GM21723 (cell line): ENCODE measurements around the gene RASL10A.

Experiments
- ATAC-seq: cut with Tn5 transposase; IDR thresholded peaks from one replicate; pipeline ENCODE4 v1.9.1; 2021; ENCODE audit warnings: mild to moderate bottlenecking, moderate library complexity; ENCODE audit not compliant: unreplicated experiment

Gene RASL10A

DNA sequence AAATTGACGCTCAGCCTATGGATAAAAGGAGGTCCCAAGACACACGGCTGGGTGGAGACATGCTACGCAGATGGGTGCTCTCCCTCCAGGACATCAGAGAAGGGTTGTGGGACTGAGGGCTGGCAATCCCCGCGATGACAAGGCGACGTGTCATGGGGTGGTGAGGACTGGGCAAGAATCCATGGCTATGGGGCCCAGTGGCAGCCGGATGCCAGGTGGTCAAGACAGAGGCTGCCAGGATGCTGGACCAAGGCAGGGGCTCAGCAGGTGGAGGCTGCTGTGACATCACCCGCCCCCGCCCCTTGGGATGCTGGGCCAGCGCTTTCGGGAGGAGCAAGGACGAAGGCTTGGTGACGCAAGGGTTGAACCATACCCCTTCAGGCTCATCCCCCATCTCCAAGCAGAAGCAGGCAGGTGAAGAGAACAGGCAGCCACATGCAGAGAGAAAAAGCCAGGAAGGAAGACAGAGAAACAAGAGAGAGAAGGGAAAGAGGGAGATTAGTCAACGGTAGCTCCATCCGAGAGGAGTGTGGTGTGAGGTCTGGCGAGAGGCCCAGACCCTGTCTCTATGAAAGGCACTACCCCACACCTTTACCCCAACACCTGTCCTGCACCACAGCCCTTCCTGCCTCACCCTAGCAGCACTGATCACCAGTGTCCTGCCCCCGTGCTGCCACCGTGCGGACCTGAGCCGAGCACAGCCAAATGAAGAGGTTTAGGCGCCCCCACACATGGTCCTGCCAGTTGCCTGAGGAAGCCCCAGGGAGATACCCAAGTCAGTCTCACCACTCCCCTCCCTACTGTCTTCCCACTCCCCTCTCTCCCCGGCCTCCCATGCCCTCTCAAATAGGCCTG, 24.1 kb upstream of the RASL10A start:
- ATAC-seq, result no peak

DNA sequence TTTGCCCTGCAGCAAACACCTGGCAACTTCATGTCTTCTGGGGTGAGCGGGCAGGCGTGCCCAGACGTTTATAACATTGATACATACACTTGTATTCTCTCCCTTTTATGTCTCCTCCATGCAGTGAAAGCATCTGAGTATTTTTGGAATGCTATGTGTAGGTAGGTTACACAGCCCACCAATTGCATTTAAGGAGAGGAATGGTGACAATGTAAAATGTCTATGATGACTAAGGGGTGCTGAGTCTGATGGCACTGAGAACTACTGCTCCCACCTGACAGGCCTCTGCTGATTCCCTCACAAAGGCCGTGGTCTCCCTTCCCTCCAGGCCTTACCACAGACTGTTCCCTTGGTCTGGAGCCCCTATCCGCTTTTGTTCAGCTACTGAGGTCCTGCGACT, 22.9 kb upstream of the RASL10A start:
- no peak for ATAC-seq

DNA sequence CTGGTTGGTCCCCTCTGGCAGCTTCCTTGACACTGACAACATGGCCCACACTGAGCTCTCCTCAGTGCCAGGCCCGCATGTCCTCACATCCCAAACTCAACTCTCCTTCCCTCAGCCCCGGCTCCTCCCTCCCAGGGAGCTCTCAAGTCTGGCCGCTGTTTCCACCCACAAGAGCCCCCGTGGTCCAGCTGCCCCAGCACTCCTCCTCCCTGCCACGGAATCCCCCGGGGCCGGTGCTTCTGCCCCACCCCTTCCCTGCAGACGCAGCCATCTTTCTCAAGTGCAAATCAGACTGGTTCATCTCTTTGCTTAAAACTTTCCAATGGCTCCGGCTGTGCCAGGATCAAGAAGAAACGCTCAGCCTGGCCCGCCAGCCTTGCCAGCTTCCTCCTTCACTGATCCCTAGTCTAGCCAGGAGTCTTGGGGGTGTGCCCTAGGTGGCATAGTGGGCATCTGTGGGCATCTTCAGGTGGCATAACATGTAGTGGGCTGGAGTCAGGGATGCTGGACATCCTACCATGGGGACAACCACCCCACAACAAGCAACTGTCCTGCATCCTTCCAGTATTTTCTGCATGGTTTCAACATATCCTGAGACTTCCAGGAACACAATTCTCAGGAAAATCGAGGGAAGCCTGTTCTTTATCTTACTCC, 22.3 kb upstream of the RASL10A start:
- ATAC-seq, result no peak

DNA sequence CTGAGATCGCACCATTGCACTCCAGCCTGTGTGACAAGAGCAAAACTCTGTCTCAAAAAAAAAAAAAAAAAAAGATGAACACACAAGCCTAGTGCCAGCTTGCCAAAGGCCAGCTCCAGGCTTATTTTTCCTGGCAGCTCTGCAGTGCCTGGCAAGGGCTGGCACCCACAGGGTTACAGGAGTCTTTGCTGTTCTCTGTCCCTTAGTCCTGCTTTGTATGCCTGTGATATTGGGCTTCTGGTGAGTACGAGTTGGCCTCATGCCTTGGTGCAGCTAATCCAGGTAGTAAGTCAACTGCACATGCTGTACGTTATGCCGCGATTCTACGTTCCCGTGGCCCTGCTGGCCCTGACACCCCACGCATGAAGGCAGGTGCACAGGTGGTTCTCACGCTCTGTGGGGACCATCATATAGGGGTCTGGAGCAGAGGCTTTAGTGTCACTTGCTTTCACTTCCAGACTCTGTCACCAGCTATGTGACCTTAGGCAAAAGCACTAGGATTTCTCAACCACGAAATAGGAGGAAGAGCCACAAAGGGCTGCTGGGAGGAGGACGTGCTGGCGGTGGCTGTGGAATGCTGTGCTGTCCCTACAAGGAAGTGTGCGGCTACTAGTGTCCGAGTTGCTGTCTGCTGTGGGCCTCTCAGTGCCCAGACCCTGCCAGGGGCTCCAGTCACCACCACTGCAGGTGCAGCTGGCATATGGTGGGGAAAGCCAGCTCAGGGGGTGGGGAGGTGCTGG, 21.4 kb upstream of the RASL10A start:
- ATAC-seq, result no peak

DNA sequence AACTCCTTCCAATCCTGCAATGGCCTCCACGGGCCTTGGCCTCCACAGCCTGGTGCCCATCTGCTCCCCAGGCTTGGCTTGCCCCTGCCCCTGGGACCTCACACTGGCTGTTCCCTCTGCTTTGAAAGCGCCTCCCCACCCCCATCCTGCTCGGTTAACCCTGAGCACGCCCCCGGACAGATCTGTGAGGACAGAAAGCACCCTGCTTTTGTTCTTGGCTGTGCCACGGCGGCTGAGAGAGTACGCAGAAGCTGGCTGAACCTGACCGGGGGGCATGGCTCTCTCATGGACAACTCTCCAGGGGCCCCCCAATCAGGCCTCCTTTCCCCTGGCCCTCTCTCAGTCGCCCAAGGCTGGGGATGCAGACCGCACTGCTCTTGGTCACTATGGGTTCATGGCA, 20.2 kb upstream of the RASL10A start:
- no peak for ATAC-seq

DNA sequence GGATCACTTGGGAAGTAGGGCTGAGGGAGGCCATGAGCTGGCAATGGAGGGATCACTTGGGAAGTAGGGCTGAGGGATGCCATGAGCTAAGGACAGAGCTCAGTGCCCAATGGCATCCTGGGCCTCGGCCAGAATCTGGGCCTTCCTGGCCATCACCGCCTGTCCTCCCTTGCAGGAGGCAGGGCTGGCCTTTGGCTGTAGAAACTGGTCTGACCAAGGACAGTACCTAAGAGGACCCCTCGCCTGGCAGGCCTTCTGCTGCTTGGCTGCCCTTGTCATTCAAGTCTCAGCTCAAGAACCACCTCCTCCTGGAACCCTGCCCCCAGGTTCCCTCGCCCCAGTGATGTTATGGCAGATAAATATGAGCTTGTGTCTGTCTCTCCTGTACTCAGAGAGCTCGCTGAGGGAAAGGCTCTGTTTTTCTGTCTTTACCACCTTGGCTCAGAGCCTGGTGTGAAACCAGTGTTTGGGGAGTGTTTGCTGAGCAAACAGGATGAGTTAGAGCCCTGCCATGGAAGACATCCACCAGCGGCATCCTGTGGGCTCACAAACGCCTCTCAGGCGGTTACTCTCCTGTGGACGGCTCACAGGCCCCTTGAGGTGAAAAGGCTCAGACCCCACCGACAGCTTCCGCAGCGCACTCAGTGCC, 19.3 kb upstream of the RASL10A start:
- ATAC-seq, result no peak

DNA sequence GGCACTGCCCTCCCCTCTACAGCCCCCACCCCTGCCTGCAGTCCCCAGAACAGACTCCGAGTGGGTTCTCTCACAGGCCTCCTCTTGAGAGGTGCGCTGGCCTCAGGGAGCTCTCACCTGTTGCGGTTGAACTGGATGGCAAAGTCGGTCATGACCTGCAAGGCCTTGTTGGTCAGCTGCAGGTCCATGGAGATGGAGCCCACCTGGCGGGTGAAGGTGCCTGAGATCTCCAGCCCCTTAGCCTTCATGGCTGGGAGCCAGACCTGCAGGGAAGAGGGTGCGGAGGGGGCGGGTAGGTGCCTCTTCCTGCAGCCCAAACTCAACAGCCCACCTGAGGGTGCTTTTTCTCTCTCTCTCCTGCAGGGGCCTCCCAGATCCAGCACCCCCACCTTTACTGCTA, 18.7 kb upstream of the RASL10A start:
- ATAC-seq, result no peak

DNA sequence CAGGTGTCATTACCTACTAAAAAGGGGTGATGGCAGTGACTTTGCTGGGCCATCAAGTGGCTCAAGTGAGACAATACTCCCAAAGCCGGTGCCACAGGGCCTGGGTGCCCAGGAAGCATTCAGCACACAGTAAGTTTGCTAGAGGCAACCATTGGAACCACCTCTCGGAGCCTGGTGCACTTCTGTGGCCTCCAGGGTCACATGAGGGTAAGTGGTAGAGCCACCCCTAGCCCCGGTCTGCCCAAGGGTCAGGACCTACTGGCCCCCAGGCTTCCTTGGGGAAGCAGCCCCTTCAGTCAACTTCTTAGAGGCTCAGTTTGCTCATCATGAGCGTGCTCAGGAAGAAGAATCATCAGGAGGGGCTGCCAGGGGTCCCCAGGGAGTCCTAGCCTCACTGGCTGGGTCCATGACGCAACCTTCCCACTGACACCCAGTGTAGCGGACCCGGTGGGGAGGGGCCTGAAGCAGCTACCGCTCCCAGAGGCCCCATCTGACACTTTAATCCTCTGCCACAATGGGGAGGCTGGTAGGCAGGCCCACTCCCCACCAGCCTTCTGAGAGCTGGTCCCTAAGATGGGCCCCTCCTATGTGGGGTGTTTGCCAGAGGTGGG, 17.5 kb upstream of the RASL10A start:
- no peak for ATAC-seq

DNA sequence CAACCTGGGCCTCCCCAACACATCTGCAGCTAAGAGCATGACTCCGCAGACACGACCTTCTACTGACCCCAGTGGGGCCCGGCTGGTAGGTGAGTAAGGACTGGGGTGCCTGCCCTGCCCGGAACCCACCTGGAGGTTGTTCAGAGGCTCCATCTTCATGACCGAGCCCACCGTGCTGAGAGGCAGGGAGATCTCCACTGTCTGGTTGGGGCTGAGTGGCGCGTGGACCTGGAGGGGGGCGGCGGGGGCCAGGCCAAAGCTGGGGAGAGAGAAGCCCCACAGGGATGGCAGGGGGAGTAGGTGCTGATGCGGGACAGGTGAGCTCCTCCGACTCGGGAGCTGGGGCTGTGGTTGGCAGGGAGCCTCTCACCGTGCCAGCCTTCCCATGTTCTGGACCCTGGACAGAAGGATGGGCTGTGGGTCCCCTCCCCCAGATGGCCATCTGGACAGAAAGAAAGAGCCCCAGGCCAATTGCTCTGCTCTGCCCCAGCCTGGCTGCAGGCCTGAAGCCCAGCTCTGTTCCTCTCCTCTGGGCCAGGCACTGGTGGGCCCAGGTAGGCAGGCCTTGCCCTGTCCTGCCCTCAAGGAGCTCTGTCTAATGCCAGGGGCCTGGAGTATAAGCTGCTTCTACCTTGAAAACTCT, 16.3 kb upstream of the RASL10A start:
- ATAC-seq, result no peak

DNA sequence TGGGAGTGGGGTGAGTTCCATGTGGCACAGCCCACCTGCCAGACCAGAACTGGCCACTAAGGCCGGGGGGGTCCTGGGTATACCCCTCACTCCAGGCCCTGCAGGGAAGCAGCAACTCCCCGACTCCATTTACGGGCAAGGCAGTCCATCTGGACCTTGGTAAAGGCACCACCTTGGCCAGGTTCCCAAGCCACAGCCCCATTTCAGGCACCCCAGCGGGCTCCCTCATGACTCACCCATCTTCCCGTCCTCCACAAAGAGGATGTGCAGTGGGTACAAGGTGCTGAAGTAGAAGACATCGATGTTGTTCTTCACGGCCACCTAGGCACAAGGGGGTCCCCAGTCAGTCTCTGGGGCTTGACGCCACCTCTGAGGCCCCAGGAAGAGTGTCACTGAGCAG, 15.7 kb upstream of the RASL10A start:
- no peak for ATAC-seq

DNA sequence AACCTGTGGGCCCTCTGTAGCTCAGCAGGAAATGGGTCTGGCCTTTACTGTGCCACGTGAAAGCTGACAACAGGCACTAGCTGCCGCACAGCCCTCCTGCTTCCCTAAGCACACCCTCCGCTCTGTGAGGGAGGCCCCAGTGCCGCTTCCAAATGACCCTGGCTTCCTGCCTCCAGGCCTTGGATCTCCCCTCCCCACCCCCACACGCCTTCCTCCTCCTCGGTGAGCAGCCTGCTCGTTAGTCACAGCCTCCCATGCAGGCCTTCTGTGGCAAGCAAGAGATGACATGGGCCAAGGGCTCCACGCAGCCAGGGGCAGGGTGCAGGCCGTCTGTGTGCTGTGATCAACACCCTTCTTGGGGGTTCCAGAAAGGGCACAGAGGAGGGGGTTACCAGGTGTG, 15.3 kb upstream of the RASL10A start:
- ATAC-seq, result no peak

DNA sequence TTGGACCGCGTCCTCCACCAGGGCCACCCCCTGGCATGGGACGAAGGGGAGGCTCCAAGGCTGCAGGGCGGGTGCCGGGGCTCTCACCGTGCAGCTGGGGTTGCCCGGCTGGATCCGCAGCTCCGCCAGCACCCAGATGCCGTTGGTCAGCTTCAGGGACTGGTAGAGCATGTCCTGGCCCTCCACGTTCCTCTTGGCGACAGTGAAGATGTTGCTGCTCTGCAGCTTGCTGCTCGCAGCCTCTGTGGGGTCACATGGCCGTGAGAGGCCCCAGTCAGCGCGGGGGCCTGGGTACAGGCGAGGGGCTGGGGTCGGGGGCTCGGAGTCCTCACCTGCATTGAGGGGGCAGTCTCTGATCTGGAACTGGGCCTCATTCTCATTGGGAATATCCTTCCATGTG, 14.8 kb upstream of the RASL10A start:
- ATAC-seq, result no peak

DNA sequence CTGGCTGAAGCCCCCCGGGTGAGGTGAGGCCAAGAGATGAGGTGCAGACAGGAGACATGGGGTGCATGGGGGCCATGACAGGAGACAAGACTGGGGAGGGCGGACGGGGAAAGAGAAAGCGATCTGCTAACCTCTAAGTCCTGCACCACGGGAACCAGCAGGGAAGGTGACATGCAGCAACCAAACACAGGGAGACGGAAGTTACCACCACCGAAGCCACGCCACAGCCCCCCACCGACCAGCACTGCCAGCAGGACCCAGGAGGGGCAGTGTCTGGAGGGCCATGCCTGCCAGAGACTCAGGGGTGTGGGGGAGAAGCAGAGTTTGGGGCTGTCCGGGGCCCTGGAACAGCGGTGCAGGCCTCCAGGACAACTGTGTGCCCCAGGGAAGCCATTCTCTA, 14.1 kb upstream of the RASL10A start:
- ATAC-seq, result no peak

DNA sequence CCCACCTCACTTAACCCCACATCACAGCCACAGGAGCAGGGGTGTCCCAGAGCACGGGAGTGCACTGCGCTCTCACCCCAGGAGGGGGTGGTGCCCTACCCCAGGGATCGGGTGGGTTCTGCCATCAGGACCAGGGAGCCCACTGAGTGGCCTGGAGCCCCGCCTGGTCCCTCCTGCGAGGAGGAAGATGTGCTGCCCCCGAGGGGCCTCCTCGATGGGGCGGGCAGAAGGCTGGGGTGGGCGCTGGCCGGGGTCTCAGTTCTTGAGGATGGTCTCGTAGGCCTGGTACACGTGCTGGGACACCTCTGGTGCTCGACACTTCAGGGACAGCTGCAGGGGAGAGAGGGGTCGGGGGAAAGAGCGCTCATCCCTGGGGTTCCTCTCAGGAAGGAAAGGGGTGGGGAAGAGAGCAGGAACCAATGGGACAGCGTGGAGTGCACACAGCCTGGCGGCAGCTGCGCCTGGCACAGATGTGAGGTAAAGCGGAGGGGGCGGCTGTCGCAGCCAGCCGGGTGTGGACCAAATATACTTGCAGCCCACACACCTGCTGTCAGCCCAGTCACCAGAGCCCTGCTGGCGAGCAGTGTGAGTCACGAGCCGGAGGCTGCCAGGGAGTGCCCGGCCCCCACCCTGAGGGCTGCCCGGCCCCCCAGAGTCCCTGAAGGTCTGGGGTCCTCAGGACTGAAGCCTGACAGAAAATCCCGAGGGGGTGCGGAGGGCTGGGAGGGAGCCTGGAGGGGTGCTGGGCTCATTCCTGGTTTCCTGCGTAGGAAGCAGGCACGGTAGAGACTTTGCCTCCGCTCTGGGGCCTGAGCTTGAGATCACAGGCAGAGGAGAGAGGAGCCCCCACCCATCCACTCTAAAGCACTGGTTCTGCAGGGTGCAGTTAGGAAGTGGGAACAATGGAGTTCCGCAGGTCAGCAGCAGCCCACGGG, 13.3 kb upstream of the RASL10A start:
- no peak for ATAC-seq

DNA sequence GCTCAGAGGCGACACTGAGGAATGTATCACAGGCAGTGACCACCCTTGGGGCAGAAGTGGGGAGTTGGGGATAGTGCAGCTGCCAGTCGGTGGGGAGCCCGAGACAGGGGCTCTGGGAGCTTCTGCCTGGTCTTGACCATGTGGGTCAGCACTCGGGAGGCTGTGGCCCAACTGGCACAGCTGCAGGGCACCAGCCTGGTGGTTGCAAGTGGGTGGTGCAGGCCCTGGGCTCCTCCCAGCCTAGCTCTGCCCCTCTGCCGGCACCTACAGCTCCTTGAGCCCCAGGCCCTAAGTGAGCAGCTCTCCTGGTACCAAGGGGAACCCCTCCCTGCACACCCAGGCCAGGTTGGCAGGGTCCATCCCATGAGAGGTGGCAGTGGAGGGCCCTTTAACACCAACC, 12.6 kb upstream of the RASL10A start:
- no peak for ATAC-seq

DNA sequence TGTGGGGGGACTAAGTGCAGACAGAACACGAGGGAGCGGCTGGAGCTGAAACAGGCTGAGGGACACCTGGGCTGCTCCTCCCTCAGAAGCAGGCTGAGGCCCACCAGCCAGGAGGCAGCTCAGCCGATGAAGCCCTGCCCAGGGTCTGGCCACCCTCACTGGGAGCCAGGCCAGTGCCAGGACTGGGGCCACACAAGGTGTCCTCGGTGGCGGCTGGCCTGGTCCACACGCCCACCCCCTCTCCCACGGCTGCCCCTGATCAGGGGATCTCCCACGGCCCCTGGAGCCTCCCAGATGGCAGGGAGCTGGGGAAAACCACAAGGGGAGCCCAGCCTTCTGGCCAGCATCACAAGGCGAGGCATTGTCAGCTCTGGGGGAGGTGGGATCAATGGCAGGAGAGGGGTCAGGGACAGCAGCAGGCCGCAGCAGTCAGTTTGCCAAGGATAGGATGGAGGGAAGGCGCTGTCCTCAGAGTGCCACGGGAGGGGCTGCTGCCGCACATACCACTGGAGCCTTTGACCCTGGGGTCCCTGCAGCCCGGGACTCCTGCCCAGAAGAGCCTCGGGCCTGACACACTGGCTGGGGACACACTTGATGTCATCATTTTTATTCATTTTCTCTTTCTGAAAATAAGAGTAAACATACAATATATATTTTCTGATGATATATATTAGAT, 11.7 kb upstream of the RASL10A start:
- no peak for ATAC-seq

DNA sequence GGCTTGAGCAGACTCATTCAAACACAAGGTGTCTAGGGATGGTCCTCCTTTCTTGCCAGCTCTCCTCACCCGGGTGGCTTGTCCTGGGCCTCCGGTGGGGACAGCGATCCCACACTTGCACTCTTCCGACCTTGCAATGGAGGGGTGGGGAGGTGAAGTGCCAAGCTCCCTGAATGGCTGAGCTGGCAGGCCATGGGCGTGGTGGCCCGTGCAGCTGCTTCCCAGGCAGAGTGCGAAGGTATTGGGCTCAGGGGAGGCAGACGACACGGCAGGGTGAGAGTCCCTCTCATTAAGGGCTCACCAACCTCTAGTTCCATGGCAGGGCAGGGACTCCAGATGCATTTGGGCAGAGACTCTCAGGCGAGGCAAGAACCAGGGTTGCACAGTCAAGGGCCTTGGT, 11.0 kb upstream of the RASL10A start:
- ATAC-seq, result no peak

DNA sequence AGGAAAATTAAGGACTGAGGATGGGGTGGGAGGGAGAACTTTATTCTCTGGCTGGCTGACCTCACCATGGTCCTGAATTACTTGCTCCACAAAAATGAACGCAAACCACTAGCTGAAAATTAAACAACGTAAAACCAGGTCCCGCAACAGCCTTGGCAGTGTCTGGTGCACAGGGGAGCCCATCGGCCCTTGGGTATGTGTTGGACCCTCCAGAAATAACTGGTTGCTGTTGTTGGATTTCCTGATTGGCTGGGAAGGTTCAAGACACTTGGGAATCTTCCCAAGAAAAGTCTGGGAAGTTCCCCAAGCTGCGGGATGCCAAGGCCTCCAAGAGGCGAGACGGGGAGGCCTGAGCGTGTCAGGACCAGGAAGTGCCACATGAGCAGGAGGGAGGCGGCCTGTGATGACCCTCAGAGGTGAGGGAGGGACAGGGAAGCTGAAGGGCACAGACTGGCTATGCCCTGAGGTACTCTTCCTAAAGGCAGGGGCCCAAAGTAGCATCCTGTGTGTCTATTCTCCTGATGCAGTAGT, 10.4 kb upstream of the RASL10A start:
- no peak for ATAC-seq

DNA sequence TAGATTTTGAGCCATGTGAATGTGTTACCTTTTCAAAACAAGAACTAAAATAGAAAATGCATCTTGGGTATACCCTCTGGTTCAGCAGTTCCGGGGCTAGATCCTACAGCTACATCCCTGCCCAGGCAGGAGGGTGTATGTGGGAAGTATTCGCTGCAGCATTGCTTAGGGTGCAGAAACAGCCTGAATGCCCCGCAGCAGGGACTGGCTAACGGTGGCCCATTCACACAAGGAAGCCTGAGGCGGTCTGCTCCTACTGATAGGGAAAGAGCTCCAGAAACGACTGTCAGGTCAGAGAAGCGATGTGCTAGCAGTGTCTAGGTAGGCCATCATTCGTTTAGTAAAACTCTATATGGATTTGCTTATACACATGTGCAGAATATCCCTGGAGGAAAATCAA, 9.9 kb upstream of the RASL10A start:
- no peak for ATAC-seq
